GM23338 (cell line): ENCODE measurements around the gene NGEF. TPM values are rescaled to one million over a fixed set of nuclear protein-coding genes. Genes with fewer than 3 reads are reported as not detected.

ENCODE experiments used
- ATAC-seq: fragments of 200-7000 bp; cut with Tn5 transposase; 3 replicates; pipeline ENCODE4 v1.9.1; 2020
- DNase-seq: peaks from one replicate; pipeline ENCODE4 v3.0.0-alpha.2; 2015; ENCODE audit warnings: low spot score
- H2AFZ ChIP-seq: fragments of 200-600 bp; sonication (generic); 2 replicates; pipeline ENCODE4 v1.8.0; 2016; ENCODE audit warnings: antibody characterized with exemption, mild to moderate bottlenecking, moderate library complexity
- H3F3A ChIP-seq: fragments of 200-600 bp; sonication (generic); replicated peaks from 2 replicates; pipeline ENCODE4 v1.8.0; 2017; ENCODE audit warnings: antibody characterized with exemption, mixed run types, low read depth
- H3K27ac ChIP-seq: fragments of 200-600 bp; sonication (generic); 2 replicates; pipeline ENCODE4 v1.6.1; 2016; ENCODE audit warnings: low read depth
- H3K27me3 ChIP-seq: fragments of 200-600 bp; sonication (generic); 2 replicates; pipeline ENCODE4 v1.8.0; 2016; ENCODE audit warnings: mild to moderate bottlenecking, mixed run types, moderate library complexity; ENCODE audit not compliant: insufficient read depth
- H3K36me3 ChIP-seq: fragments of 200-600 bp; sonication (generic); 2 replicates; pipeline ENCODE4 v1.8.0; 2016; ENCODE audit warnings: mild to moderate bottlenecking; ENCODE audit not compliant: insufficient read depth
- H3K4me1 ChIP-seq: fragments of 200-600 bp; sonication (generic); 2 replicates; pipeline ENCODE4 v1.8.0; 2016; ENCODE audit warnings: mild to moderate bottlenecking, moderate library complexity; ENCODE audit not compliant: insufficient read depth
- H3K4me2 ChIP-seq: fragments of 200-600 bp; sonication (generic); 2 replicates; pipeline ENCODE4 v1.7.1; 2017; ENCODE audit warnings: mixed run types
- H3K4me3 ChIP-seq: fragments of 200-600 bp; sonication (generic); 2 replicates; pipeline ENCODE4 v1.6.1; 2016; ENCODE audit warnings: mixed run types
- H3K79me2 ChIP-seq: fragments of 200-600 bp; sonication (generic); replicated peaks from 2 replicates; pipeline ENCODE4 v1.8.0; 2017; ENCODE audit warnings: mild to moderate bottlenecking; ENCODE audit not compliant: insufficient read depth
- H3K9me2 ChIP-seq: fragments of 200-600 bp; sonication (generic); 2 replicates; pipeline ENCODE4 v1.8.0; 2017; ENCODE audit not compliant: insufficient read depth
- H4K20me1 ChIP-seq: fragments of 200-600 bp; sonication (generic); replicated peaks from 2 replicates; pipeline ENCODE4 v1.8.0; 2017; ENCODE audit warnings: mild to moderate bottlenecking; ENCODE audit not compliant: insufficient read depth
- H3K27ac Mint-ChIP-seq: 2 replicates; pipeline ENCODE4 v1.8.0; 2020; ENCODE audit warnings: inconsistent platforms, mild to moderate bottlenecking, moderate library complexity, mixed read lengths
- H3K27me3 Mint-ChIP-seq: 3 replicates; pipeline ENCODE4 v1.8.0; 2022; ENCODE audit warnings: low read depth, mild to moderate bottlenecking, moderate library complexity, mixed read lengths, inconsistent platforms; ENCODE audit not compliant: insufficient read depth, poor library complexity
- H3K36me3 Mint-ChIP-seq: 3 replicates; pipeline ENCODE4 v1.8.0; 2021; ENCODE audit warnings: low read depth, mild to moderate bottlenecking, inconsistent platforms, moderate library complexity, mixed read lengths
- H3K4me1 Mint-ChIP-seq: 3 replicates; pipeline ENCODE4 v1.8.0; 2020; ENCODE audit warnings: mild to moderate bottlenecking, inconsistent platforms, mixed read lengths
- H3K4me3 Mint-ChIP-seq: 3 replicates; pipeline ENCODE4 v1.8.0; 2021; ENCODE audit warnings: moderate library complexity, mild to moderate bottlenecking, inconsistent platforms, mixed read lengths
- H3K9me3 Mint-ChIP-seq: 3 replicates; pipeline ENCODE4 v1.8.0; 2020; ENCODE audit warnings: moderate library complexity, mild to moderate bottlenecking, inconsistent platforms, mixed read lengths
- CREB1 ChIP-seq: fragments of 250-450 bp; sonication (Bioruptor Pico); IDR thresholded peaks from 2 replicates; pipeline ENCODE4 v1.5.0; 2020; ENCODE audit warnings: low read depth, mild to moderate bottlenecking, moderate library complexity
- ETS1 ChIP-seq: IDR thresholded peaks from 2 replicates; pipeline ENCODE4 v1.6.1; 2016; ENCODE audit warnings: antibody characterized with exemption
- EZH2 ChIP-seq: fragments of 200-600 bp; sonication (generic); IDR thresholded peaks from one replicate; pipeline ENCODE4 v1.8.0; 2017; ENCODE audit warnings: antibody characterized with exemption, mild to moderate bottlenecking, low read depth; ENCODE audit not compliant: unreplicated experiment
- EZH2phosphoT487 ChIP-seq: fragments of 200-600 bp; sonication (generic); IDR thresholded peaks from one replicate; pipeline ENCODE4 v1.8.1; 2018; ENCODE audit warnings: antibody characterized with exemption; ENCODE audit not compliant: unreplicated experiment
- JUNB ChIP-seq: IDR thresholded peaks from one replicate; pipeline ENCODE4 v1.6.1; 2016; ENCODE audit warnings: antibody characterized with exemption; ENCODE audit not compliant: unreplicated experiment
- NANOG ChIP-seq: IDR thresholded peaks from 2 replicates; pipeline ENCODE4 v1.6.1; 2016; ENCODE audit warnings: antibody characterized with exemption, borderline replicate concordance
- POLR2AphosphoS5 ChIP-seq: IDR thresholded peaks from 2 replicates; pipeline ENCODE4 v1.6.1; 2016; ENCODE audit warnings: antibody characterized with exemption, low read depth
- STAT1 ChIP-seq: IDR thresholded peaks from one replicate; pipeline ENCODE4 v1.6.1; 2016; ENCODE audit warnings: antibody characterized with exemption; ENCODE audit not compliant: unreplicated experiment
- ZNF114 ChIP-seq: fragments of 250-450 bp; sonication (Bioruptor Pico); IDR thresholded peaks from 2 replicates; pipeline ENCODE4 v1.5.0; 2020; ENCODE audit warnings: mild to moderate bottlenecking, moderate library complexity
- ZNF331 ChIP-seq: fragments of 250-450 bp; sonication (Bioruptor Pico); IDR thresholded peaks from 2 replicates; pipeline ENCODE4 v1.5.0; 2020; ENCODE audit warnings: low read depth, mild to moderate bottlenecking, moderate library complexity
- polyA plus RNA-seq: library from polyadenylated mRNA; unstranded; fragments of >200 nt; fragmentation: Nextera tagmentation; extraction: Ambion mirVana; gene quantifications from 2 replicates; pipeline ENCODE4 v1.2.1, GENCODE V29; 2016
- total RNA-seq: library from RNA; depleted of rRNA; stranded (reverse); fragments of >200 nt; shearing (Covaris generic); gene quantifications from 2 replicates; pipeline ENCODE4 v1.2.3, GENCODE V29; 2014
- TF ChIP-seq, protein P1 (sequence below), 2 experiments: fragments of 200-600 bp in 1 of 2; sonication (generic) in 1 of 2; conservative IDR thresholded peaks; 2 replicates each; pipeline versions ENCODE4 v1.5.1 to v1.6.1; 2016 to 2017; ENCODE audit warnings: antibody characterized with exemption in 2 of 2, low read depth in 2 of 2, mild to moderate bottlenecking in 2 of 2, moderate library complexity in 1 of 2
- TF ChIP-seq, protein P2 (sequence below): IDR thresholded peaks from one replicate; pipeline ENCODE4 v1.6.1; 2018; ENCODE audit warnings: antibody characterized with exemption; ENCODE audit not compliant: unreplicated experiment
- TF ChIP-seq, protein P3 (sequence below): fragments of 250-450 bp; sonication (Bioruptor Pico); IDR thresholded peaks from 2 replicates; pipeline ENCODE4 v1.5.0; 2020; ENCODE audit warnings: mild to moderate bottlenecking, moderate library complexity

Gene NGEF
- total and polyA plus RNA-seq, 2 experiments from 2014 or later, result 1.8 to 5.4 TPM

DNA sequence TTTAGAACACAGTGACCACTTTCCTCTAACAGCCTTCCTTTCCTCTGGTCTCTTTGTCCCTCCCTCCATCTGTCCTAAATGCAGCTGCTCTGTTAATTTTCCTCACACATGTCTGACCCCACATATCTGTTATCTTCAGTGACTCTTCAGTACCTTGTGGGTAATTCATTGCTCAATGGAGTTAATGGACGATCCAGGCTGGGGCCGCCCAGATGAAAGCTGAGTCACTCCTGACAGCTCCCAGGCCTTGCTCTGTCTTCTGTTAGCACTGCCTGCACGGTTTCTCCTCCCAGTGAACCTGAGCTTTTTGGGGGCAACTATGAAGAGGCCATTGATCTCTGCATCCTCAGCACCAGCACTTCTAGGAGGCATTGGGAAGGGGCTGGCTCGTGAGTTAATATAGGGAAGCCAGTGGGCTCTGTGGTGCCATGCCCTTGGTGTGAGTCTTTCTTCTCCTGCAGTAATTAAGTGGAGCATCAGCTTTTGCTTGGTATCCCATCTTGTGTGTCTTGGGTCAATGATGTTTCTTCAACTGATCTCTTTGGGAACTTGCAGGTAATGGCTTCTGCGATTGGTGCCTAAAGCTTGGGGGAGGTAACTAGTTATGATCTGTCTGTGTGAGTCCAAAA, 75.7 kb downstream of the NGEF start:
- no peak overlapping the region for H3K4me2 ChIP-seq
- Mint-ChIP-seq H3K36me3 (0 out of 3 replicates have a peak, but pooled peaks cover 4% of the 10 kb centered on the region), H3K9me3 (peaks cover 7% of the 10 kb centered on the region; the same call in 1 of the 3 replicates), H3K4me1 (no peaks in the 10 kb centered on the region), H3K4me3 (no peak overlapping the region), H3K27me3 (peaks cover 1% of the 10 kb centered on the region), H3K27ac (no peak overlapping the region)
- ATAC-seq (no peak), DNase-seq (no peak)
- H2AFZ ChIP-seq, result no peak overlapping the region; the same call in 1 of the 2 replicates
- no peaks in the 10 kb centered on the region for H4K20me1 ChIP-seq
- no peaks in the 10 kb centered on the region for H3K27me3 ChIP-seq
- no peaks in the 10 kb centered on the region for H3F3A ChIP-seq
- no peaks in the 10 kb centered on the region for H3K36me3 ChIP-seq
- no peaks in the 10 kb centered on the region for H3K9me2 ChIP-seq
- no peak overlapping the region for H3K4me3 ChIP-seq
- H3K79me2 ChIP-seq, result no peaks in the 10 kb centered on the region
- no peaks in the 10 kb centered on the region for H3K4me1 ChIP-seq
- H3K27ac ChIP-seq, result no peak overlapping the region
- TF ChIP-seq NANOG (no peak), ZNF114 (CRISPR knock-in tag) (no peak), JUNB (no peak), ETS1 (no peak), CREB1 (CRISPR knock-in tag) (no peak), EZH2 (no peak), ZNF331 (no peak), POLR2AphosphoS5 (no peak), STAT1 (no peak), EZH2phosphoT487 (no peak)
- TF ChIP-seq, protein P1, sequence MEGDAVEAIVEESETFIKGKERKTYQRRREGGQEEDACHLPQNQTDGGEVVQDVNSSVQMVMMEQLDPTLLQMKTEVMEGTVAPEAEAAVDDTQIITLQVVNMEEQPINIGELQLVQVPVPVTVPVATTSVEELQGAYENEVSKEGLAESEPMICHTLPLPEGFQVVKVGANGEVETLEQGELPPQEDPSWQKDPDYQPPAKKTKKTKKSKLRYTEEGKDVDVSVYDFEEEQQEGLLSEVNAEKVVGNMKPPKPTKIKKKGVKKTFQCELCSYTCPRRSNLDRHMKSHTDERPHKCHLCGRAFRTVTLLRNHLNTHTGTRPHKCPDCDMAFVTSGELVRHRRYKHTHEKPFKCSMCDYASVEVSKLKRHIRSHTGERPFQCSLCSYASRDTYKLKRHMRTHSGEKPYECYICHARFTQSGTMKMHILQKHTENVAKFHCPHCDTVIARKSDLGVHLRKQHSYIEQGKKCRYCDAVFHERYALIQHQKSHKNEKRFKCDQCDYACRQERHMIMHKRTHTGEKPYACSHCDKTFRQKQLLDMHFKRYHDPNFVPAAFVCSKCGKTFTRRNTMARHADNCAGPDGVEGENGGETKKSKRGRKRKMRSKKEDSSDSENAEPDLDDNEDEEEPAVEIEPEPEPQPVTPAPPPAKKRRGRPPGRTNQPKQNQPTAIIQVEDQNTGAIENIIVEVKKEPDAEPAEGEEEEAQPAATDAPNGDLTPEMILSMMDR (conservative IDR thresholded peaks at IDR 0.05; ENCODE audit: low read depth in 2 of 2), result no peak
- TF ChIP-seq, protein P2, sequence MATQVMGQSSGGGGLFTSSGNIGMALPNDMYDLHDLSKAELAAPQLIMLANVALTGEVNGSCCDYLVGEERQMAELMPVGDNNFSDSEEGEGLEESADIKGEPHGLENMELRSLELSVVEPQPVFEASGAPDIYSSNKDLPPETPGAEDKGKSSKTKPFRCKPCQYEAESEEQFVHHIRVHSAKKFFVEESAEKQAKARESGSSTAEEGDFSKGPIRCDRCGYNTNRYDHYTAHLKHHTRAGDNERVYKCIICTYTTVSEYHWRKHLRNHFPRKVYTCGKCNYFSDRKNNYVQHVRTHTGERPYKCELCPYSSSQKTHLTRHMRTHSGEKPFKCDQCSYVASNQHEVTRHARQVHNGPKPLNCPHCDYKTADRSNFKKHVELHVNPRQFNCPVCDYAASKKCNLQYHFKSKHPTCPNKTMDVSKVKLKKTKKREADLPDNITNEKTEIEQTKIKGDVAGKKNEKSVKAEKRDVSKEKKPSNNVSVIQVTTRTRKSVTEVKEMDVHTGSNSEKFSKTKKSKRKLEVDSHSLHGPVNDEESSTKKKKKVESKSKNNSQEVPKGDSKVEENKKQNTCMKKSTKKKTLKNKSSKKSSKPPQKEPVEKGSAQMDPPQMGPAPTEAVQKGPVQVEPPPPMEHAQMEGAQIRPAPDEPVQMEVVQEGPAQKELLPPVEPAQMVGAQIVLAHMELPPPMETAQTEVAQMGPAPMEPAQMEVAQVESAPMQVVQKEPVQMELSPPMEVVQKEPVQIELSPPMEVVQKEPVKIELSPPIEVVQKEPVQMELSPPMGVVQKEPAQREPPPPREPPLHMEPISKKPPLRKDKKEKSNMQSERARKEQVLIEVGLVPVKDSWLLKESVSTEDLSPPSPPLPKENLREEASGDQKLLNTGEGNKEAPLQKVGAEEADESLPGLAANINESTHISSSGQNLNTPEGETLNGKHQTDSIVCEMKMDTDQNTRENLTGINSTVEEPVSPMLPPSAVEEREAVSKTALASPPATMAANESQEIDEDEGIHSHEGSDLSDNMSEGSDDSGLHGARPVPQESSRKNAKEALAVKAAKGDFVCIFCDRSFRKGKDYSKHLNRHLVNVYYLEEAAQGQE, result no peak
- TF ChIP-seq, protein P3, sequence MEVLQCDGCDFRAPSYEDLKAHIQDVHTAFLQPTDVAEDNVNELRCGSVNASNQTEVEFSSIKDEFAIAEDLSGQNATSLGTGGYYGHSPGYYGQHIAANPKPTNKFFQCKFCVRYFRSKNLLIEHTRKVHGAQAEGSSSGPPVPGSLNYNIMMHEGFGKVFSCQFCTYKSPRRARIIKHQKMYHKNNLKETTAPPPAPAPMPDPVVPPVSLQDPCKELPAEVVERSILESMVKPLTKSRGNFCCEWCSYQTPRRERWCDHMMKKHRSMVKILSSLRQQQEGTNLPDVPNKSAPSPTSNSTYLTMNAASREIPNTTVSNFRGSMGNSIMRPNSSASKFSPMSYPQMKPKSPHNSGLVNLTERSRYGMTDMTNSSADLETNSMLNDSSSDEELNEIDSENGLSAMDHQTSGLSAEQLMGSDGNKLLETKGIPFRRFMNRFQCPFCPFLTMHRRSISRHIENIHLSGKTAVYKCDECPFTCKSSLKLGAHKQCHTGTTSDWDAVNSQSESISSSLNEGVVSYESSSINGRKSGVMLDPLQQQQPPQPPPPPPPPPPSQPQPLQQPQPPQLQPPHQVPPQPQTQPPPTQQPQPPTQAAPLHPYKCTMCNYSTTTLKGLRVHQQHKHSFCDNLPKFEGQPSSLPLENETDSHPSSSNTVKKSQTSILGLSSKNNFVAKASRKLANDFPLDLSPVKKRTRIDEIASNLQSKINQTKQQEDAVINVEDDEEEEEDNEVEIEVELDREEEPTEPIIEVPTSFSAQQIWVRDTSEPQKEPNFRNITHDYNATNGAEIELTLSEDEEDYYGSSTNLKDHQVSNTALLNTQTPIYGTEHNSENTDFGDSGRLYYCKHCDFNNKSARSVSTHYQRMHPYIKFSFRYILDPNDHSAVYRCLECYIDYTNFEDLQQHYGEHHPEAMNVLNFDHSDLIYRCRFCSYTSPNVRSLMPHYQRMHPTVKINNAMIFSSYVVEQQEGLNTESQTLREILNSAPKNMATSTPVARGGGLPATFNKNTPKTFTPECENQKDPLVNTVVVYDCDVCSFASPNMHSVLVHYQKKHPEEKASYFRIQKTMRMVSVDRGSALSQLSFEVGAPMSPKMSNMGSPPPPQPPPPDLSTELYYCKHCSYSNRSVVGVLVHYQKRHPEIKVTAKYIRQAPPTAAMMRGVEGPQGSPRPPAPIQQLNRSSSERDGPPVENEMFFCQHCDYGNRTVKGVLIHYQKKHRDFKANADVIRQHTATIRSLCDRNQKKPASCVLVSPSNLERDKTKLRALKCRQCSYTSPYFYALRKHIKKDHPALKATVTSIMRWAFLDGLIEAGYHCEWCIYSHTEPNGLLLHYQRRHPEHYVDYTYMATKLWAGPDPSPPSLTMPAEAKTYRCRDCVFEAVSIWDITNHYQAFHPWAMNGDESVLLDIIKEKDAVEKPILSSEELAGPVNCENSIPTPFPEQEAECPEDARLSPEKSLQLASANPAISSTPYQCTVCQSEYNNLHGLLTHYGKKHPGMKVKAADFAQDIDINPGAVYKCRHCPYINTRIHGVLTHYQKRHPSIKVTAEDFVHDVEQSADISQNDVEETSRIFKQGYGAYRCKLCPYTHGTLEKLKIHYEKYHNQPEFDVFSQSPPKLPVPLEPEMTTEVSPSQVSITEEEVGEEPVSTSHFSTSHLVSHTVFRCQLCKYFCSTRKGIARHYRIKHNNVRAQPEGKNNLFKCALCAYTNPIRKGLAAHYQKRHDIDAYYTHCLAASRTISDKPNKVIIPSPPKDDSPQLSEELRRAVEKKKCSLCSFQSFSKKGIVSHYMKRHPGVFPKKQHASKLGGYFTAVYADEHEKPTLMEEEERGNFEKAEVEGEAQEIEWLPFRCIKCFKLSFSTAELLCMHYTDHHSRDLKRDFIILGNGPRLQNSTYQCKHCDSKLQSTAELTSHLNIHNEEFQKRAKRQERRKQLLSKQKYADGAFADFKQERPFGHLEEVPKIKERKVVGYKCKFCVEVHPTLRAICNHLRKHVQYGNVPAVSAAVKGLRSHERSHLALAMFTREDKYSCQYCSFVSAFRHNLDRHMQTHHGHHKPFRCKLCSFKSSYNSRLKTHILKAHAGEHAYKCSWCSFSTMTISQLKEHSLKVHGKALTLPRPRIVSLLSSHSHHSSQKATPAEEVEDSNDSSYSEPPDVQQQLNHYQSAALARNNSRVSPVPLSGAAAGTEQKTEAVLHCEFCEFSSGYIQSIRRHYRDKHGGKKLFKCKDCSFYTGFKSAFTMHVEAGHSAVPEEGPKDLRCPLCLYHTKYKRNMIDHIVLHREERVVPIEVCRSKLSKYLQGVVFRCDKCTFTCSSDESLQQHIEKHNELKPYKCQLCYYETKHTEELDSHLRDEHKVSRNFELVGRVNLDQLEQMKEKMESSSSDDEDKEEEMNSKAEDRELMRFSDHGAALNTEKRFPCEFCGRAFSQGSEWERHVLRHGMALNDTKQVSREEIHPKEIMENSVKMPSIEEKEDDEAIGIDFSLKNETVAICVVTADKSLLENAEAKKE (CRISPR knock-in tag), result no peak
